ENCODE results near the gene PACSIN3. TPM values are rescaled to one million over a fixed set of nuclear protein-coding genes. Genes with fewer than 3 reads are reported as not detected.

Gene PACSIN3
- total RNA-seq, 3 donors from 2014 or later (not counting 1 experiment from before 2014, with no cell fraction given): 1.3 TPM; not detected in 2

DNA sequence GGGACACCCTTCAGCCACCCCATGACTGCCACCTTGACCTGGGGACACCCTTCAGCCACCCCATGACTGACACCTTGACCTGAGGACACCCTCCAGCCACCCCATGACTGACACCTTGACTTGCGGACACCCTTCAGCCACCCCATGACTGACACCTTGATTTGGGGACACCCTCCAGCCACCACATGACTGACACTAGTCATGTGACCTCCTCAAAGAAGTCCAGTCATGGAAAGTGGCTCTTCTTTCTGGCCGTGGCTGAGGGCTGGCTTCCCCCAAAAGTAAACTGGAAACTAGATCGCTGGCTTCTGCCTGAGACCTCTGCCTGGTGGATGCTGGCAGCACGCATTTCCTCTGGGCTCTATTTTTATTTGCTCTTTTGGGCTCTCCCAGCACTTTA lies 38.0 kb downstream of the PACSIN3 start:
- Mint-ChIP-seq H3K4me1 (peaks cover 5% of the 10 kb centered on the region in 2 donors), H3K9me3 (no peaks in the 10 kb centered on the region), H3K27me3 (ENCODE audit: low read depth in 2 of 2) (no peaks in the 10 kb centered on the region), H3K27ac (no peak overlapping the region), H3K36me3 (no peaks in the 10 kb centered on the region), H3K4me3 (no peak overlapping the region)
- no peak overlapping the region for H3K4me3 ChIP-seq (ENCODE audit: low read length)
- DNase-seq: no peak
- TF ChIP-seq, protein P1, sequence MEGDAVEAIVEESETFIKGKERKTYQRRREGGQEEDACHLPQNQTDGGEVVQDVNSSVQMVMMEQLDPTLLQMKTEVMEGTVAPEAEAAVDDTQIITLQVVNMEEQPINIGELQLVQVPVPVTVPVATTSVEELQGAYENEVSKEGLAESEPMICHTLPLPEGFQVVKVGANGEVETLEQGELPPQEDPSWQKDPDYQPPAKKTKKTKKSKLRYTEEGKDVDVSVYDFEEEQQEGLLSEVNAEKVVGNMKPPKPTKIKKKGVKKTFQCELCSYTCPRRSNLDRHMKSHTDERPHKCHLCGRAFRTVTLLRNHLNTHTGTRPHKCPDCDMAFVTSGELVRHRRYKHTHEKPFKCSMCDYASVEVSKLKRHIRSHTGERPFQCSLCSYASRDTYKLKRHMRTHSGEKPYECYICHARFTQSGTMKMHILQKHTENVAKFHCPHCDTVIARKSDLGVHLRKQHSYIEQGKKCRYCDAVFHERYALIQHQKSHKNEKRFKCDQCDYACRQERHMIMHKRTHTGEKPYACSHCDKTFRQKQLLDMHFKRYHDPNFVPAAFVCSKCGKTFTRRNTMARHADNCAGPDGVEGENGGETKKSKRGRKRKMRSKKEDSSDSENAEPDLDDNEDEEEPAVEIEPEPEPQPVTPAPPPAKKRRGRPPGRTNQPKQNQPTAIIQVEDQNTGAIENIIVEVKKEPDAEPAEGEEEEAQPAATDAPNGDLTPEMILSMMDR (IDR thresholded peaks at IDR 0.05): no peak
- H3K4me1 ChIP-seq (ENCODE audit: control insufficient read depth, insufficient read depth, low read length): peaks cover 4% of the 10 kb centered on the region
- no peak for ATAC-seq
- H3K27me3 ChIP-seq (ENCODE audit: control insufficient read depth, insufficient read depth, low read length): no peaks in the 10 kb centered on the region
- H3K36me3 ChIP-seq (ENCODE audit: control insufficient read depth, insufficient read depth, low read length): no peaks in the 10 kb centered on the region
- WGBS (ENCODE audit: insufficient coverage): 88% methylated on average over 4 of the region's 4 CpGs
- intact Hi-C loops (cut with micrococcal nuclease): no loop called here
- H3K9me3 ChIP-seq (ENCODE audit: control insufficient read depth, insufficient read depth, low read length): no peaks in the 10 kb centered on the region
- no peak overlapping the region for H3K27ac ChIP-seq (ENCODE audit: low read length)

GRCh38 chr11:47147681-47148080 lies 38.6 kb downstream of the PACSIN3 start:
- Histone ChIP-seq H3K4me3 (ENCODE audit: low read length) (no peak overlapping the region), H3K9me3 (ENCODE audit: control insufficient read depth, insufficient read depth, low read length) (no peaks in the 10 kb centered on the region), H3K27ac (ENCODE audit: low read length) (no peak overlapping the region), H3K27me3 (ENCODE audit: control insufficient read depth, insufficient read depth, low read length) (no peaks in the 10 kb centered on the region), H3K4me1 (ENCODE audit: control insufficient read depth, insufficient read depth, low read length) (peaks cover 2% of the 10 kb centered on the region), H3K36me3 (ENCODE audit: control insufficient read depth, insufficient read depth, low read length) (no peaks in the 10 kb centered on the region)
- Mint-ChIP-seq H3K27me3 (ENCODE audit: low read depth in 2 of 2) (no peaks in the 10 kb centered on the region), H3K4me1 (no peaks in the 10 kb centered on the region), H3K4me3 (no peak overlapping the region), H3K9me3 (no peaks in the 10 kb centered on the region), H3K36me3 (no peaks in the 10 kb centered on the region), H3K27ac (no peak overlapping the region)
- no peak for ATAC-seq
- intact Hi-C loops (cut with micrococcal nuclease): no loop called here
- no peak for DNase-seq
- TF ChIP-seq, protein P1 (IDR thresholded peaks at IDR 0.05): no peak
- WGBS (ENCODE audit: insufficient coverage): 88% methylated on average over 5 of the region's 7 CpGs

- Histone ChIP-seq H3K27me3 (ENCODE audit: control insufficient read depth, insufficient read depth, low read length) (no peaks in the 10 kb centered on the region), H3K9me3 (ENCODE audit: control insufficient read depth, insufficient read depth, low read length) (no peaks in the 10 kb centered on the region), H3K4me1 (ENCODE audit: control insufficient read depth, insufficient read depth, low read length) (no peaks in the 10 kb centered on the region), H3K4me3 (ENCODE audit: low read length) (no peak overlapping the region), H3K27ac (ENCODE audit: low read length) (no peak overlapping the region), H3K36me3 (ENCODE audit: control insufficient read depth, insufficient read depth, low read length) (no peaks in the 10 kb centered on the region)
- DNase-seq (no peak), ATAC-seq (no peak)
- intact Hi-C loops (cut with micrococcal nuclease): no loop called here
- H3K4me1 Mint-ChIP-seq: no peaks in the 10 kb centered on the region
- no peaks in the 10 kb centered on the region for H3K9me3 Mint-ChIP-seq
- H3K27ac Mint-ChIP-seq: no peak overlapping the region
- no peaks in the 10 kb centered on the region for H3K27me3 Mint-ChIP-seq (ENCODE audit: low read depth in 2 of 2)
- no peaks in the 10 kb centered on the region for H3K36me3 Mint-ChIP-seq
- TF ChIP-seq, protein P1 (IDR thresholded peaks at IDR 0.05): no peak
- 100% methylated on average over 2 of the region's 2 CpGs for WGBS (ENCODE audit: insufficient coverage)
- H3K4me3 Mint-ChIP-seq: no peak overlapping the region
Observed at GRCh38 chr11:47147250-47147649, 39.0 kb downstream of the PACSIN3 start.

GRCh38 chr11:47144541-47144940 lies 41.7 kb downstream of the PACSIN3 start:
- H3K36me3 Mint-ChIP-seq: no peaks in the 10 kb centered on the region
- no peaks in the 10 kb centered on the region for H3K27me3 ChIP-seq (ENCODE audit: control insufficient read depth, insufficient read depth, low read length)
- H3K9me3 Mint-ChIP-seq: no peaks in the 10 kb centered on the region
- intact Hi-C loops (cut with micrococcal nuclease): no loop called here
- H3K4me3 ChIP-seq (ENCODE audit: low read length): no peak overlapping the region
- H3K36me3 ChIP-seq (ENCODE audit: control insufficient read depth, insufficient read depth, low read length): no peaks in the 10 kb centered on the region
- no peak for DNase-seq
- H3K4me3 Mint-ChIP-seq: no peak overlapping the region
- no peak for ATAC-seq
- H3K9me3 ChIP-seq (ENCODE audit: control insufficient read depth, insufficient read depth, low read length): no peaks in the 10 kb centered on the region
- 93% methylated on average over 3 of the region's 3 CpGs for WGBS (ENCODE audit: insufficient coverage)
- H3K4me1 ChIP-seq (ENCODE audit: control insufficient read depth, insufficient read depth, low read length): no peaks in the 10 kb centered on the region
- no peaks in the 10 kb centered on the region for H3K27me3 Mint-ChIP-seq (ENCODE audit: low read depth in 2 of 2)
- no peaks in the 10 kb centered on the region for H3K4me1 Mint-ChIP-seq
- H3K27ac Mint-ChIP-seq: no peak overlapping the region
- no peak overlapping the region for H3K27ac ChIP-seq (ENCODE audit: low read length)
- TF ChIP-seq, protein P1 (IDR thresholded peaks at IDR 0.05): no peak
